ENCODE data around the gene CEP170.

CEP170 gene

GRCh38 chr1:243267471-243267880, 12.4 kb upstream of the CEP170 start:
- Histone ChIP-seq H3K9me3 (ENCODE audit: insufficient read depth, low read depth, low read length) (no peaks in the 10 kb centered on the region), H3K27ac (ENCODE audit: low read length) (no peak overlapping the region), H3K4me3 (ENCODE audit: low read length) (no peak overlapping the region), H3K27me3 (ENCODE audit: insufficient read depth, low read length) (no peaks in the 10 kb centered on the region), H3K4me1 (ENCODE audit: insufficient read depth, low read length) (peaks cover 6% of the 10 kb centered on the region; the same call in 1 of the 2 replicates), H3K9ac (ENCODE audit: low read depth, low read length) (no peak overlapping the region), H3K36me3 (ENCODE audit: insufficient read depth, low read depth, low read length) (no peaks in the 10 kb centered on the region)

GRCh38 chr1:243266231-243266630, 11.2 kb upstream of the CEP170 start:
- Histone ChIP-seq H3K9me3 (ENCODE audit: insufficient read depth, low read depth, low read length) (no peaks in the 10 kb centered on the region), H3K4me3 (ENCODE audit: low read length) (no peak overlapping the region), H3K9ac (ENCODE audit: low read depth, low read length) (no peak overlapping the region), H3K27ac (ENCODE audit: low read length) (no peak overlapping the region), H3K27me3 (ENCODE audit: insufficient read depth, low read length) (no peaks in the 10 kb centered on the region), H3K4me1 (ENCODE audit: insufficient read depth, low read length) (peaks cover 6% of the 10 kb centered on the region; the same call in 1 of the 2 replicates), H3K36me3 (ENCODE audit: insufficient read depth, low read depth, low read length) (no peaks in the 10 kb centered on the region)

GRCh38 chr1:243264717-243265116, 9.6 kb upstream of the CEP170 start:
- Histone ChIP-seq H3K27ac (ENCODE audit: low read length) (no peak overlapping the region), H3K27me3 (ENCODE audit: insufficient read depth, low read length) (no peaks in the 10 kb centered on the region), H3K4me1 (ENCODE audit: insufficient read depth, low read length) (peaks cover 4% of the 10 kb centered on the region; the same call in 1 of the 2 replicates), H3K9ac (ENCODE audit: low read depth, low read length) (no peak overlapping the region), H3K9me3 (ENCODE audit: insufficient read depth, low read depth, low read length) (no peaks in the 10 kb centered on the region), H3K4me3 (ENCODE audit: low read length) (no peak overlapping the region), H3K36me3 (ENCODE audit: insufficient read depth, low read depth, low read length) (no peaks in the 10 kb centered on the region)

- Histone ChIP-seq H3K27ac (ENCODE audit: low read length) (no peak overlapping the region), H3K4me1 (ENCODE audit: insufficient read depth, low read length) (no peaks in the 10 kb centered on the region), H3K4me3 (ENCODE audit: low read length) (no peak overlapping the region), H3K36me3 (ENCODE audit: insufficient read depth, low read depth, low read length) (no peaks in the 10 kb centered on the region), H3K9me3 (ENCODE audit: insufficient read depth, low read depth, low read length) (no peaks in the 10 kb centered on the region), H3K9ac (ENCODE audit: low read depth, low read length) (no peak overlapping the region), H3K27me3 (ENCODE audit: insufficient read depth, low read length) (no peaks in the 10 kb centered on the region)
These were observed 6.3 kb upstream of the CEP170 start for GRCh38 chr1:243261390-243261789.

- H3K27ac ChIP-seq (ENCODE audit: low read length), result no peak overlapping the region
These were observed 5.3 kb upstream of the CEP170 start for GRCh38 chr1:243260221-243260880.

GRCh38 chr1:243258731-243259130, 3.6 kb upstream of the CEP170 start:
- no peak overlapping the region for H3K9ac ChIP-seq (ENCODE audit: low read depth, low read length)
- no peaks in the 10 kb centered on the region for H3K36me3 ChIP-seq (ENCODE audit: insufficient read depth, low read depth, low read length)
- H3K4me3 ChIP-seq (ENCODE audit: low read length), result no peak overlapping the region
- no peaks in the 10 kb centered on the region for H3K9me3 ChIP-seq (ENCODE audit: insufficient read depth, low read depth, low read length)
- H3K27me3 ChIP-seq (ENCODE audit: insufficient read depth, low read length), result no peaks in the 10 kb centered on the region
- H3K27ac ChIP-seq (ENCODE audit: low read length), result no peak overlapping the region
- no peaks in the 10 kb centered on the region for H3K4me1 ChIP-seq (ENCODE audit: insufficient read depth, low read length)

More at GRCh38 chr1:243260221-243260880, 5.3 kb upstream of the CEP170 start:
- Histone ChIP-seq H3K4me1 (ENCODE audit: insufficient read depth, low read length) (no peaks in the 10 kb centered on the region), H3K36me3 (ENCODE audit: insufficient read depth, low read depth, low read length) (no peaks in the 10 kb centered on the region), H3K27me3 (ENCODE audit: insufficient read depth, low read length) (no peaks in the 10 kb centered on the region), H3K9me3 (ENCODE audit: insufficient read depth, low read depth, low read length) (no peaks in the 10 kb centered on the region), H3K9ac (ENCODE audit: low read depth, low read length) (no peak overlapping the region), H3K4me3 (ENCODE audit: low read length) (no peak overlapping the region)

GRCh38 chr1:243257189-243257588, 2.1 kb upstream of the CEP170 start:
- H3K9me3 ChIP-seq (ENCODE audit: insufficient read depth, low read depth, low read length), result no peaks in the 10 kb centered on the region
- H3K36me3 ChIP-seq (ENCODE audit: insufficient read depth, low read depth, low read length), result no peaks in the 10 kb centered on the region
- no peak overlapping the region for H3K9ac ChIP-seq (ENCODE audit: low read depth, low read length)
- peaks cover 6% of the 10 kb centered on the region; the same call in 1 of the 2 replicates for H3K4me1 ChIP-seq (ENCODE audit: insufficient read depth, low read length)
- no peak overlapping the region; the same call in 1 of the 2 replicates for H3K4me3 ChIP-seq (ENCODE audit: low read length)
- no peak overlapping the region for H3K27ac ChIP-seq (ENCODE audit: low read length)
- H3K27me3 ChIP-seq (ENCODE audit: insufficient read depth, low read length), result no peaks in the 10 kb centered on the region

- peak overlapping the region; percentile 99 for H3K4me3 ChIP-seq (ENCODE audit: low read length)
- H3K9me3 ChIP-seq (ENCODE audit: insufficient read depth, low read depth, low read length), result no peaks in the 10 kb centered on the region
- peaks cover 12% of the 10 kb centered on the region for H3K4me1 ChIP-seq (ENCODE audit: insufficient read depth, low read length)
- H3K27me3 ChIP-seq (ENCODE audit: insufficient read depth, low read length), result no peaks in the 10 kb centered on the region
- H3K9ac ChIP-seq (ENCODE audit: low read depth, low read length), result peak overlapping the region; percentile 85; the same call in 1 of the 2 replicates
- H3K36me3 ChIP-seq (ENCODE audit: insufficient read depth, low read depth, low read length), result no peaks in the 10 kb centered on the region
- no peak overlapping the region for H3K27ac ChIP-seq (ENCODE audit: low read length)
These were observed 1.5 kb upstream of the CEP170 start for GRCh38 chr1:243256590-243256989.

- peak within 1 kb of the TSS; percentile 91 for H3K27ac ChIP-seq (ENCODE audit: low read length)
- H3K4me1 ChIP-seq (ENCODE audit: insufficient read depth, low read length), result peaks cover 15% of the 10 kb centered on the region
- peak within 1 kb of the TSS; percentile 85 for H3K9ac ChIP-seq (ENCODE audit: low read depth, low read length)
- no peaks in the 10 kb centered on the region for H3K27me3 ChIP-seq (ENCODE audit: insufficient read depth, low read length)
- H3K36me3 ChIP-seq (ENCODE audit: insufficient read depth, low read depth, low read length), result no peaks in the 10 kb centered on the region
- H3K9me3 ChIP-seq (ENCODE audit: insufficient read depth, low read depth, low read length), result no peaks in the 10 kb centered on the region
- H3K4me3 ChIP-seq (ENCODE audit: low read length), result peak within 1 kb of the TSS; percentile 99
These were observed 871 bp upstream of the CEP170 start, which contains the start of gene SDCCAG8 for GRCh38 chr1:243255791-243256512. TSS of gene SDCCAG8 (plus strand) at chr1:243256041. CDS start at chr1:243256174, 133 bp downstream.

GRCh38 chr1:243254233-243254926, 701 bp downstream of the CEP170 start:
- Histone ChIP-seq H3K27ac (ENCODE audit: low read length) (peak overlapping the region; percentile 87), H3K4me1 (ENCODE audit: insufficient read depth, low read length) (peaks cover 18% of the 10 kb centered on the region), H3K9ac (ENCODE audit: low read depth, low read length) (peak overlapping the region; percentile 87), H3K9me3 (ENCODE audit: insufficient read depth, low read depth, low read length) (no peaks in the 10 kb centered on the region), H3K27me3 (ENCODE audit: insufficient read depth, low read length) (no peaks in the 10 kb centered on the region), H3K36me3 (ENCODE audit: insufficient read depth, low read depth, low read length) (no peaks in the 10 kb centered on the region), H3K4me3 (ENCODE audit: low read length) (peak overlapping the region; percentile 99)

- H3K36me3 ChIP-seq (ENCODE audit: insufficient read depth, low read depth, low read length), result no peaks in the 10 kb centered on the region
- H3K4me1 ChIP-seq (ENCODE audit: insufficient read depth, low read length), result peaks cover 18% of the 10 kb centered on the region
- H3K4me3 ChIP-seq (ENCODE audit: low read length), result peak overlapping the region; percentile 99
- no peaks in the 10 kb centered on the region for H3K9me3 ChIP-seq (ENCODE audit: insufficient read depth, low read depth, low read length)
- H3K27me3 ChIP-seq (ENCODE audit: insufficient read depth, low read length), result no peaks in the 10 kb centered on the region
- H3K27ac ChIP-seq (ENCODE audit: low read length), result peak overlapping the region; percentile 87
- peak overlapping the region; percentile 87 for H3K9ac ChIP-seq (ENCODE audit: low read depth, low read length)
These were observed 1.2 kb downstream of the CEP170 start for GRCh38 chr1:243253926-243254232.
